ENCODE data around the gene ROS1.
"Not testable (repeated sequence)": the region's sequence is repeated elsewhere in the genome, so short reads cannot be mapped to it uniquely, and the experiment has no call there.

The ROS1 gene

GRCh38 chr6:117265410-117266256 lies 160.1 kb downstream of the ROS1 start, which contains the start of gene VGLL2:
VGLL2 (plus strand) TSS chr6:117265558; CDS start chr6:117265764, 206 bp downstream.
- DNase-seq, result no peak

- no peak for DNase-seq
Observed at GRCh38 chr6:117264692-117265409, 160.9 kb downstream of the ROS1 start.

GRCh38 chr6:117264369-117264691 lies 161.4 kb downstream of the ROS1 start:
- no peak for DNase-seq

- DNase-seq, result no peak
Observed at GRCh38 chr6:117263353-117263927, 162.3 kb downstream of the ROS1 start.

GRCh38 chr6:117262799-117263198 lies 162.9 kb downstream of the ROS1 start:
- DNase-seq, result no peak

- DNase-seq, result no peak
Observed at GRCh38 chr6:117253785-117254184, 172.0 kb downstream of the ROS1 start.

GRCh38 chr6:117244979-117245378 lies 180.8 kb downstream of the ROS1 start:
- not testable (repeated sequence) for DNase-seq

GRCh38 chr6:117244571-117244970 lies 181.2 kb downstream of the ROS1 start:
- not testable (repeated sequence) for DNase-seq

Measured in GF-D8 (cell line).